Astrocyte of the cerebellum (primary cell): ENCODE results near the gene B4GALNT2.
"Not testable (repeated sequence)": the region's sequence is repeated elsewhere in the genome, so short reads cannot be mapped to it uniquely, and the experiment has no call there.

ENCODE experiments used
- DNase-seq: peaks from one replicate; pipeline ENCODE4 v3.0.0-alpha.2; 2011; ENCODE audit warnings: low read depth
- H3K4me3 ChIP-seq: 2 replicates; pipeline ENCODE4 v1.5.1; 2011; ENCODE audit warnings: mild to moderate bottlenecking, low read depth, low read length, moderate library complexity
- in situ Hi-C: cut with HindIII; loops from 2 replicates; pipeline ENCODE4 v1.10.0; 2017; ENCODE audit warnings: low sequenced_read_pairs
- TF ChIP-seq, protein P1 (sequence below): IDR thresholded peaks from 2 replicates; pipeline ENCODE4 v1.5.1; 2012; ENCODE audit warnings: low read length, low read depth, moderate library complexity, mild to moderate bottlenecking; ENCODE audit errors: missing control alignments

The B4GALNT2 gene

DNA sequence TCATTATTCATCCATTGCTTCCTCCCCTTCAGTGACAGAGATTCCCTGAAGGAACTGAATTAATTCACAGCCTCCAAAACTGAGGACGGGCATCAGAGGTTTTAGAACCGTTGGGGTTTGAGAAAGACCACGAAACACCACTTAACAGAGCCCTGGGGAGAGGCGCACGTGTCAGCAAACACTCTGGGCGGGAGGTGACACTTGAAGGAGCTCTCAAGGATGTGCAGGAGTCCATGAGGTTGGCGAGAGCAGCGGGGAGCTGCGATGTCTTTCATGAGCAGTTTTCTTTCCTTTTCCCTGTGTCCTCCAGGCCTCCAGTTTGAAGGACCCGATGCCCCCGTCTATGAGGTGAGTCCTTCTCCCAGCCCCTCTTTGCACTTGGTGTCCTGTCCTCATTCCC lies 23.7 kb downstream of the B4GALNT2 start:
- in situ Hi-C loops: no loop called here
- no peak for DNase-seq
- H3K4me3 ChIP-seq: no peak overlapping the region
- TF ChIP-seq, protein P1, sequence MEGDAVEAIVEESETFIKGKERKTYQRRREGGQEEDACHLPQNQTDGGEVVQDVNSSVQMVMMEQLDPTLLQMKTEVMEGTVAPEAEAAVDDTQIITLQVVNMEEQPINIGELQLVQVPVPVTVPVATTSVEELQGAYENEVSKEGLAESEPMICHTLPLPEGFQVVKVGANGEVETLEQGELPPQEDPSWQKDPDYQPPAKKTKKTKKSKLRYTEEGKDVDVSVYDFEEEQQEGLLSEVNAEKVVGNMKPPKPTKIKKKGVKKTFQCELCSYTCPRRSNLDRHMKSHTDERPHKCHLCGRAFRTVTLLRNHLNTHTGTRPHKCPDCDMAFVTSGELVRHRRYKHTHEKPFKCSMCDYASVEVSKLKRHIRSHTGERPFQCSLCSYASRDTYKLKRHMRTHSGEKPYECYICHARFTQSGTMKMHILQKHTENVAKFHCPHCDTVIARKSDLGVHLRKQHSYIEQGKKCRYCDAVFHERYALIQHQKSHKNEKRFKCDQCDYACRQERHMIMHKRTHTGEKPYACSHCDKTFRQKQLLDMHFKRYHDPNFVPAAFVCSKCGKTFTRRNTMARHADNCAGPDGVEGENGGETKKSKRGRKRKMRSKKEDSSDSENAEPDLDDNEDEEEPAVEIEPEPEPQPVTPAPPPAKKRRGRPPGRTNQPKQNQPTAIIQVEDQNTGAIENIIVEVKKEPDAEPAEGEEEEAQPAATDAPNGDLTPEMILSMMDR: no peak

DNA sequence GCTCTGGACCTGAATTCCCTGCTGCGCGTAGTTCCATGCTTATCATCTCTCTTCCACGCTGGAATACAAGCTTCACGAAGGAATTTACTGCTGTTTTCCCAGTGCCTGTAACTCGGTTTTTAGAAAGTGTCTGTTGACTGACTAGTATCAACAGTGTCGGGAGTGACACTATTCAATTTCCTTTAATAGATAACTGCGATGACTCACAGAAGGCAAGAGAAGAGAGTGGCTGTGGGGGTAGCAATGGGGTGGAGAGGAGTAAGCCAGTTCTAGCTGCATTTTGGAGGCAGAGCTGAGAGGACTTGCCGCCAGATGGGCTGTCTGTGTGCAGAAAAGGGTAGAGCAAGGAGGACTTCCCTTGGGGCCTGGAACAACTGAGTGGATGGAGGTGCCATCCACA lies 25.2 kb downstream of the B4GALNT2 start:
- TF ChIP-seq, protein P1: no peak

DNA sequence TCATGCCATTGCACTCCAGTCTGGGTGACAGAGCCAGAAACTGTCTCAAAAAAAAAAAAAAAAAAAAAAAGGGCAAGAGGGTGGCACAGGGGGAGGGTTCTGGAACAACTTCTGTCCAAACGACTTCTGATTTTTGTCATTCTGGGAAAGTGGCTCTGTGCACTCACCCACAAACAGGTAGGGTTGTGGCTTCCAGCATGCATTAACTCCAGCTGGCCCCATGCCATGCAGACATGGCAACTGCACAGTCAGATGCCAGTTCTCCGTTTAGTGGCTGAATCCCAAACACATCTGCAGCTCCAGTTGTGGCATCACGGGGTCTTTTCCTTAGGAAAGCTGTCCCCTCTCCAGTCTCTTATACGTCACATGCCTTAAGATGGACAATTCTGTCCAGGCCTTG lies 30.3 kb downstream of the B4GALNT2 start:
- TF ChIP-seq, protein P1: no peak
- no peak for DNase-seq
- no peak overlapping the region for H3K4me3 ChIP-seq
- in situ Hi-C loops: loop anchor here (5.0 kb wide), 1 partner anchor 36 kb away; no protein-coding TSS in a partner anchor

More for the DNA sequence above, 25.2 kb downstream of the B4GALNT2 start:
- in situ Hi-C loops: no loop called here
- H3K4me3 ChIP-seq: no peak overlapping the region
- DNase-seq: no peak

DNA sequence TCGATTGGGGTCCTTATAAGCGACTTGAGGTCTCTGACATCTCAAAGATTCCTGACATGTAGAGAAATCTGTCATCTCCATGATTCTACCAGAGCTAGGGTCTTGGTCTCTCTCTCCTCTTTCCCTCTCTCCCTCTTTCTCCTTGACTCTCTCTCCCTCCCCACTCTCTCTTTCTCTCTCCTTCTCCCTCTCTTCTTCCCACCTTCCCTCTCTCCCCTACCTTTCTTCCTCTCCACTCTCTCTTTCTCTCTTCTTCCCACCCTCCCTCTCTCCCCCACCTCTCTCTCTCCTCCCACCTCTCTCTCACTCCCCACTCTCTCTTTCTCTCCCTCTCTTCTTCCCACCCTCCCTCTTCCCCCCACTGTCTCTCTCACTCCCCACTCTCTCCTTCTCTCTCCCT lies 32.6 kb downstream of the B4GALNT2 start:
- in situ Hi-C loops: no loop called here
- no peak overlapping the region for H3K4me3 ChIP-seq
- TF ChIP-seq, protein P1: no peak
- no peak for DNase-seq

DNA sequence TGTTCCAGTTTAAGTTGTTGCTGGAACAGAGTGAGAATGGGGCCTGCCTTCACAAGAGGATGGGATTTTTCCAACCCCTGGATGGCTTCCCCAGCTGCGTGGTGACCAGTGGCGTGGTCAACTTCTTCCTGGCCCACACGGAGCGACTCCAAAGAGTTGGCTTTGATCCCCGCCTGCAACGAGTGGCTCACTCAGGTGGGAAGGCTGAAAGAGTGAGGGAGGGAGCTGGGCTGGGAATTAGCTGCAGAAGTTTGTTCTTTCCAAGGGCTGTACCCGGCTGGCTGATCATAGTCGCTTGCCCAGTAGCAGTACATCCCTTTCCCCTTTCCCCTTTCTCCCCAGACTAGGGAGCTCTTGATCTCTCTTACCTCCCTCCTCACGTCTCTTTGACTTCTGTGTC lies 36.1 kb downstream of the B4GALNT2 start:
- TF ChIP-seq, protein P1: no peak
- in situ Hi-C loops: no loop called here
- H3K4me3 ChIP-seq: no peak overlapping the region
- no peak for DNase-seq

DNA sequence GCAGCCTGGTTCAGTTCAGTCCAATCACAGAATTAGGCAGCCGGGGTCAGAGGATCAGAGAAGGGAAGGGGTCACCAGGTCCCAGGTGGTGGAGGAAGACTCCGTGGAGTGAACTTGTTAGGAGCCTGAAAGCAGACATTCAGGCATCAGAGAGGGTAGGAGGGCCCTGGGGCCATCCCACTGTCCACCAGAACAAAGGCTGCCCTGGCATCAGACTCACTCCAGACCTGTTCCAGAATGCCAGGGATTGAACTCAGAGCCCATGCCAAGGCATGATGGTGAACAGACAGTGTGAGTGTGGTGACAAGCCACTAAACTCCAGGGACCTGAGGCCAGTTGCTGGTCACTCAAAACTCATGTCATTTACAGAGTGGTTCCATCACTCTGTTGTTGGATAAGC lies 37.6 kb downstream of the B4GALNT2 start:
- no peak overlapping the region for H3K4me3 ChIP-seq
- TF ChIP-seq, protein P1: no peak
- no peak for DNase-seq
- in situ Hi-C loops: no loop called here

DNA sequence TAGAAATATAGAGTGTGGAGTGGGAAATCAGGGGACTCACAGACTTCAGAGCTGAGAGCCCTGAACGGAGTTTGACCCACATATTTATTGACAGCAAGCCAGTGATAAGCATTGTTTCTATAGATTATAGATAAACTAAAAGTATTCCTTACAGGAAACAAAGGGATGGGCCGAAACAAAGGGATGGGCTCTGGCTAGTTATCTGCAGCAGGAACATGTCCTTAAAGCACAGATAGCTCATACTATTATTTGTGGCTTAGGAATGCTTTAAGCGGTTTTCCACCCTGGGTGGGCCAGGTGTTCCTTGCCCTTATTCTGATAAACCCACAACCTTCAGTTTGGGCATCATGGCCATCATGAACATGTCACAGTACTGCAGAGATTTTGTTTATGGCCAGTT lies 38.1 kb downstream of the B4GALNT2 start:
- H3K4me3 ChIP-seq, DNase-seq, in situ Hi-C loops: not testable (repeated sequence)

DNA sequence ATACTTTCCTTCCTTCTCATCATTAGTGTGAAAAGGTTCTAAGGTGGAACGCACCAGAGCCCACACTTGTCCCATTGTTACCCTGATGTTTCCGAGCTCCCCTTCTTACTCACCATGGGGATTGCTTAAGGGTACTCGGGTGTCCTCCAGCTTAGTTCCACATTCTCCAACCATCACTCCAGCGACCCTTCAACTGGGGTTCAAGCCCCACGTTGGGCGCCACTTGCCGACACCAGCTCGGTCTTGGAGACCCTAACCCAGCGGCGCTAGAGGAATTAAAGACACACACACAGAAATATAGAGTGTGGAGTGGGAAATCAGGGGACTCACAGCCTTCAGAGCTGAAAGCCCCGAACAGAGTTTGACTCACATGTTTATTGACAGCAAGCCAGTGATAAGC lies 43.4 kb downstream of the B4GALNT2 start:
- H3K4me3 ChIP-seq, DNase-seq, in situ Hi-C loops: not testable (repeated sequence)
